HEK293 (cell line): ENCODE results near the gene IFIT2.

Experiments used
- CTCF ChIA-PET: fragments of 350-600 bp; formaldehyde crosslinking; extraction: SDS; loops from one replicate; lab custom pipeline; 2021; ENCODE audit warnings: antibody characterized with exemption; lab: Yijun Ruan, JAX
- POLR2A ChIA-PET: fragments of 300-600 bp; formaldehyde crosslinking; extraction: SDS; loops from one replicate; lab custom pipeline; 2020; ENCODE audit warnings: antibody characterized with exemption, inconsistent platforms; lab: Yijun Ruan, JAX
- H3K27ac ChIP-seq: fragments of 200-500 bp; sonication (Bioruptor generic); 2 replicates; pipeline ENCODE4 v1.5.1; 2014; ENCODE audit warnings: low read depth, low read length, control low read depth, inconsistent platforms; ENCODE audit errors: extremely low read depth
- H3K36me3 ChIP-seq, 2 experiments: fragments of 200-500 bp in 1 of 2; sonication (Bioruptor generic) in 1 of 2; 1 replicate in 1 of 2; 2 replicates in 1 of 2; pipeline ENCODE4 v1.5.1; 2014 to 2017; ENCODE audit warnings: inconsistent platforms in 2 of 2, low read length in 2 of 2; ENCODE audit not compliant: control insufficient read depth in 2 of 2, insufficient read depth in 1 of 2
- H3K4me1 ChIP-seq: fragments of 200-500 bp; sonication (Bioruptor generic); 2 replicates; pipeline ENCODE4 v1.5.1; 2014; ENCODE audit warnings: mild to moderate bottlenecking, low read length, inconsistent platforms; ENCODE audit not compliant: control insufficient read depth, insufficient read depth
- H3K4me3 ChIP-seq: 2 replicates; pipeline ENCODE4 v1.5.1; 2011; ENCODE audit warnings: low read depth, mild to moderate bottlenecking, control low read depth, low read length, moderate library complexity
- H3K9me3 ChIP-seq: fragments of 200-500 bp; sonication (Bioruptor generic); 2 replicates; pipeline ENCODE4 v1.5.1; 2014; ENCODE audit warnings: low read depth, low read length, inconsistent platforms; ENCODE audit not compliant: control insufficient read depth, insufficient read depth
- FEZF1 ChIP-seq: fragments of 450-650 bp; formaldehyde crosslinking; IDR thresholded peaks from 2 replicates; pipeline ENCODE4 v1.5.1; 2016; ENCODE audit warnings: missing biosample characterization, missing genetic modification characterization
- PRDM1 ChIP-seq: fragments of 450-650 bp; formaldehyde crosslinking; IDR thresholded peaks from 2 replicates; pipeline ENCODE4; 2016; ENCODE audit warnings: missing biosample characterization, missing genetic modification characterization
- SP2 ChIP-seq: fragments of 450-650 bp; formaldehyde crosslinking; IDR thresholded peaks from 2 replicates; pipeline ENCODE4 v1.5.1; 2016; ENCODE audit warnings: missing biosample characterization, missing genetic modification characterization
- ZBTB21 ChIP-seq: fragments of 450-650 bp; formaldehyde crosslinking; IDR thresholded peaks from 2 replicates; pipeline ENCODE4 v1.5.1; 2017; ENCODE audit warnings: missing biosample characterization, missing genetic modification characterization
- ZNF10 ChIP-seq: fragments of 450-650 bp; formaldehyde crosslinking; IDR thresholded peaks from 2 replicates; pipeline ENCODE4 v1.5.1; 2017; ENCODE audit warnings: missing biosample characterization, missing genetic modification characterization
- ZNF514 ChIP-seq: fragments of 450-650 bp; formaldehyde crosslinking; IDR thresholded peaks from 2 replicates; pipeline ENCODE4 v1.5.1; 2016; ENCODE audit warnings: missing biosample characterization, missing genetic modification characterization
- ZNF558 ChIP-seq: fragments of 450-650 bp; formaldehyde crosslinking; IDR thresholded peaks from 2 replicates; pipeline ENCODE4 v1.5.1; 2016; ENCODE audit warnings: missing biosample characterization, missing genetic modification characterization
- ZNF571 ChIP-seq: fragments of 450-650 bp; formaldehyde crosslinking; IDR thresholded peaks from 2 replicates; pipeline ENCODE4 v1.5.0; 2017; ENCODE audit warnings: missing biosample characterization, missing genetic modification characterization
- TF ChIP-seq, protein P1 (sequence below): fragments of 450-650 bp; formaldehyde crosslinking; IDR thresholded peaks from 2 replicates; pipeline ENCODE4 v1.5.1; 2016; ENCODE audit warnings: missing biosample characterization, missing genetic modification characterization
- TF ChIP-seq, protein P2 (sequence below): fragments of 450-650 bp; formaldehyde crosslinking; IDR thresholded peaks from 2 replicates; pipeline ENCODE4 v1.5.1; 2016; ENCODE audit warnings: missing biosample characterization, missing genetic modification characterization
- TF ChIP-seq, protein P3 (sequence below): fragments of 450-650 bp; formaldehyde crosslinking; IDR thresholded peaks from 2 replicates; pipeline ENCODE4 v1.5.1; 2017; ENCODE audit warnings: missing biosample characterization, missing genetic modification characterization
- TF ChIP-seq, protein P4 (sequence below): fragments of 450-650 bp; formaldehyde crosslinking; IDR thresholded peaks from 2 replicates; pipeline ENCODE4 v1.5.1; 2017; ENCODE audit warnings: missing biosample characterization, missing genetic modification characterization

Gene IFIT2

DNA sequence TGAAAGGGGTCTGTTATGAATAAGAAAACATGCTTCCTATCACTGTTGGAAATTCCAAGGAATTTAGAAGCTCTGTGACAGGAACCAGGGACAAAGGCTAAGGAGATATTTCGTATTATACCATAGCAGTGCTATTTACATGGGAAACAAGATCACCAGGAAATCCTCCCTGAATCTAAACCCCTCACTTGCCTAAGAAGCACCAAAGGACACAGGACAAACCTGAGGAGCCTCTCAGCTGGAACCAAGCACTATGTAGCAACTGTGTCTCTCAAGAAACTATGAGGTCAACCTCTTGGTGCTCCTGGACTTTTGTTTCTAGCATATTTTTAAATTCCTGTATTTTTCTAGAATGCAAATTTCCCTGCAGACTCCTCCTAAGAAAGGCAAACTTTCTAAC lies 55.2 kb downstream of the IFIT2 start (continued):
- TF ChIP-seq, protein P1, sequence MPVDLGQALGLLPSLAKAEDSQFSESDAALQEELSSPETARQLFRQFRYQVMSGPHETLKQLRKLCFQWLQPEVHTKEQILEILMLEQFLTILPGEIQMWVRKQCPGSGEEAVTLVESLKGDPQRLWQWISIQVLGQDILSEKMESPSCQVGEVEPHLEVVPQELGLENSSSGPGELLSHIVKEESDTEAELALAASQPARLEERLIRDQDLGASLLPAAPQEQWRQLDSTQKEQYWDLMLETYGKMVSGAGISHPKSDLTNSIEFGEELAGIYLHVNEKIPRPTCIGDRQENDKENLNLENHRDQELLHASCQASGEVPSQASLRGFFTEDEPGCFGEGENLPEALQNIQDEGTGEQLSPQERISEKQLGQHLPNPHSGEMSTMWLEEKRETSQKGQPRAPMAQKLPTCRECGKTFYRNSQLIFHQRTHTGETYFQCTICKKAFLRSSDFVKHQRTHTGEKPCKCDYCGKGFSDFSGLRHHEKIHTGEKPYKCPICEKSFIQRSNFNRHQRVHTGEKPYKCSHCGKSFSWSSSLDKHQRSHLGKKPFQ (tag by site-specific recombination): no peak
- TF ChIP-seq, protein P2, sequence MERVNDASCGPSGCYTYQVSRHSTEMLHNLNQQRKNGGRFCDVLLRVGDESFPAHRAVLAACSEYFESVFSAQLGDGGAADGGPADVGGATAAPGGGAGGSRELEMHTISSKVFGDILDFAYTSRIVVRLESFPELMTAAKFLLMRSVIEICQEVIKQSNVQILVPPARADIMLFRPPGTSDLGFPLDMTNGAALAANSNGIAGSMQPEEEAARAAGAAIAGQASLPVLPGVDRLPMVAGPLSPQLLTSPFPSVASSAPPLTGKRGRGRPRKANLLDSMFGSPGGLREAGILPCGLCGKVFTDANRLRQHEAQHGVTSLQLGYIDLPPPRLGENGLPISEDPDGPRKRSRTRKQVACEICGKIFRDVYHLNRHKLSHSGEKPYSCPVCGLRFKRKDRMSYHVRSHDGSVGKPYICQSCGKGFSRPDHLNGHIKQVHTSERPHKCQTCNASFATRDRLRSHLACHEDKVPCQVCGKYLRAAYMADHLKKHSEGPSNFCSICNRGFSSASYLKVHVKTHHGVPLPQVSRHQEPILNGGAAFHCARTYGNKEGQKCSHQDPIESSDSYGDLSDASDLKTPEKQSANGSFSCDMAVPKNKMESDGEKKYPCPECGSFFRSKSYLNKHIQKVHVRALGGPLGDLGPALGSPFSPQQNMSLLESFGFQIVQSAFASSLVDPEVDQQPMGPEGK (tag by site-specific recombination): no peak
- no peak for TF ChIP-seq ZNF558 (tag by site-specific recombination)
- TF ChIP-seq ZNF10 (tag by site-specific recombination): no peak
- TF ChIP-seq ZBTB21 (tag by site-specific recombination): no peak
- no peak for TF ChIP-seq FEZF1 (tag by site-specific recombination)

DNA sequence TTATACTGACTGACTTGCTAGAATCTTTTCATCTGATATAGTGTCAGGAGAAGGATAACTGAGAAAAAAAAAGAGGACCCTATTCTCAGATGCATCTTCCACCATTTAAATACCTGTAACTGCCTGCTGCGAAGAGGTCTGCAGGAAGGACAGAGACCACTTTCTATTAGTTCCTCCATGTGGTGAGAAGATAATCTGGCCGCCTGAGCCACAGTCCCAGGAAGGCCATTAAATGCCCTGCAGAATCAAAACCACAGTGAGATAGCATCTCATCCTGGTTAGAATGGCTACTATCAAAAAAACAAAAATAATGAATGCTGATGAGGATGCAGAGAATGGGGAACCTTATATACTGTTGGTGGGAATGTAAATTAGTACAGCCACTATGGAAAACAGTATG lies 56.1 kb downstream of the IFIT2 start:
- H3K9me3 ChIP-seq: no peaks in the 10 kb centered on the region
- H3K27ac ChIP-seq: no peak overlapping the region
- CTCF ChIA-PET: interaction anchor here (1.3 kb wide), 1 partner anchor 12 kb away, joined by 3 read pairs; no protein-coding TSS in a partner anchor
- TF ChIP-seq ZNF514 (tag by site-specific recombination) (no peak), PRDM1 (tag by site-specific recombination) (no peak), SP2 (tag by site-specific recombination) (no peak), ZNF571 (tag by site-specific recombination) (no peak)
- TF ChIP-seq, protein P3, sequence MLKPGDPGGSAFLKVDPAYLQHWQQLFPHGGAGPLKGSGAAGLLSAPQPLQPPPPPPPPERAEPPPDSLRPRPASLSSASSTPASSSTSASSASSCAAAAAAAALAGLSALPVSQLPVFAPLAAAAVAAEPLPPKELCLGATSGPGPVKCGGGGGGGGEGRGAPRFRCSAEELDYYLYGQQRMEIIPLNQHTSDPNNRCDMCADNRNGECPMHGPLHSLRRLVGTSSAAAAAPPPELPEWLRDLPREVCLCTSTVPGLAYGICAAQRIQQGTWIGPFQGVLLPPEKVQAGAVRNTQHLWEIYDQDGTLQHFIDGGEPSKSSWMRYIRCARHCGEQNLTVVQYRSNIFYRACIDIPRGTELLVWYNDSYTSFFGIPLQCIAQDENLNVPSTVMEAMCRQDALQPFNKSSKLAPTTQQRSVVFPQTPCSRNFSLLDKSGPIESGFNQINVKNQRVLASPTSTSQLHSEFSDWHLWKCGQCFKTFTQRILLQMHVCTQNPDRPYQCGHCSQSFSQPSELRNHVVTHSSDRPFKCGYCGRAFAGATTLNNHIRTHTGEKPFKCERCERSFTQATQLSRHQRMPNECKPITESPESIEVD (tag by site-specific recombination): no peak
- TF ChIP-seq, protein P4, sequence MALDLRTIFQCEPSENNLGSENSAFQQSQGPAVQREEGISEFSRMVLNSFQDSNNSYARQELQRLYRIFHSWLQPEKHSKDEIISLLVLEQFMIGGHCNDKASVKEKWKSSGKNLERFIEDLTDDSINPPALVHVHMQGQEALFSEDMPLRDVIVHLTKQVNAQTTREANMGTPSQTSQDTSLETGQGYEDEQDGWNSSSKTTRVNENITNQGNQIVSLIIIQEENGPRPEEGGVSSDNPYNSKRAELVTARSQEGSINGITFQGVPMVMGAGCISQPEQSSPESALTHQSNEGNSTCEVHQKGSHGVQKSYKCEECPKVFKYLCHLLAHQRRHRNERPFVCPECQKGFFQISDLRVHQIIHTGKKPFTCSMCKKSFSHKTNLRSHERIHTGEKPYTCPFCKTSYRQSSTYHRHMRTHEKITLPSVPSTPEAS (tag by site-specific recombination): no peak
- POLR2A ChIA-PET: no interaction called here
- no peaks in the 10 kb centered on the region for H3K4me1 ChIP-seq
- H3K4me3 ChIP-seq: no peak overlapping the region
- H3K36me3 ChIP-seq: no peaks in the 10 kb centered on the region
